Measurements from ENCODE around the gene RCE1.

GRCh38 chr11:66842501-66842895 lies 743 bp upstream of the RCE1 start:
- no peak for TF ChIP-seq POLR2A (IDR thresholded peaks at IDR 0.05; ENCODE audit: low read depth, low read length)
- TF ChIP-seq POLR2AphosphoS5 (IDR thresholded peaks at IDR 0.05; ENCODE audit: low read depth, low read length): no peak
- no peak for TF ChIP-seq TAF1 (IDR thresholded peaks at IDR 0.05; ENCODE audit: borderline replicate concordance, low read depth, low read length)

Data from GM12892 (cell line).